ENCODE measurements around the gene GPR137. TPM values are rescaled to one million over a fixed set of nuclear protein-coding genes. Genes with fewer than 3 reads are reported as not detected.

The GPR137 gene
- total and polyA plus RNA-seq, 2 experiments from 2014 or later = 25.2 to 63.9 TPM

- WGBS (ENCODE audit: low lambda C conversion rate, missing lambda C conversion rate) = 4% methylated on average over 22 of the region's 45 CpGs
- no peaks in the 10 kb centered on the region for H3K9me3 ChIP-seq (ENCODE audit: low read depth)
- H3K79me2 ChIP-seq = no peaks in the 10 kb centered on the region
- no peaks in the 10 kb centered on the region for H3K36me3 ChIP-seq (replicated peaks; ENCODE audit: insufficient read depth, low read depth)
- H3K4me3 ChIP-seq = peak within 1 kb of the TSS; percentile 23
- H2AFZ ChIP-seq = no peak within 1 kb of the TSS
- no peak within 1 kb of the TSS for H3K27ac ChIP-seq
- TF ChIP-seq EZH2 (IDR thresholded peaks at IDR 0.05; ENCODE audit: borderline replicate concordance) (peak; percentile 67), CTCF (IDR thresholded peaks at IDR 0.05; ENCODE audit: poor library complexity) (no peak), EZH2phosphoT487 (IDR thresholded peaks at IDR 0.05; ENCODE audit: low read depth, severe bottlenecking, unreplicated experiment) (no peak)
- peaks cover 6% of the 10 kb centered on the region for H3K4me1 ChIP-seq (ENCODE audit: insufficient read depth)
- H3K4me2 ChIP-seq = peak within 1 kb of the TSS; percentile 89
- no peak for DNase-seq (ENCODE audit: low spot score)
- H3K27me3 ChIP-seq = peaks cover 66% of the 10 kb centered on the region
- no peaks in the 10 kb centered on the region for H4K20me1 ChIP-seq (ENCODE audit: insufficient read depth, poor library complexity, severe bottlenecking)
- no peaks in the 10 kb centered on the region for H3K9me2 ChIP-seq (replicated peaks; ENCODE audit: insufficient read depth)
These were observed 5.7 kb downstream of the GPR137 start, which contains the start of gene KCNK4 for GRCh38 chr11:64291262-64291751. KCNK4 (plus strand) TSS chr11:64291302; CDS start chr11:64293019, 1,717 bp downstream.

DNA sequence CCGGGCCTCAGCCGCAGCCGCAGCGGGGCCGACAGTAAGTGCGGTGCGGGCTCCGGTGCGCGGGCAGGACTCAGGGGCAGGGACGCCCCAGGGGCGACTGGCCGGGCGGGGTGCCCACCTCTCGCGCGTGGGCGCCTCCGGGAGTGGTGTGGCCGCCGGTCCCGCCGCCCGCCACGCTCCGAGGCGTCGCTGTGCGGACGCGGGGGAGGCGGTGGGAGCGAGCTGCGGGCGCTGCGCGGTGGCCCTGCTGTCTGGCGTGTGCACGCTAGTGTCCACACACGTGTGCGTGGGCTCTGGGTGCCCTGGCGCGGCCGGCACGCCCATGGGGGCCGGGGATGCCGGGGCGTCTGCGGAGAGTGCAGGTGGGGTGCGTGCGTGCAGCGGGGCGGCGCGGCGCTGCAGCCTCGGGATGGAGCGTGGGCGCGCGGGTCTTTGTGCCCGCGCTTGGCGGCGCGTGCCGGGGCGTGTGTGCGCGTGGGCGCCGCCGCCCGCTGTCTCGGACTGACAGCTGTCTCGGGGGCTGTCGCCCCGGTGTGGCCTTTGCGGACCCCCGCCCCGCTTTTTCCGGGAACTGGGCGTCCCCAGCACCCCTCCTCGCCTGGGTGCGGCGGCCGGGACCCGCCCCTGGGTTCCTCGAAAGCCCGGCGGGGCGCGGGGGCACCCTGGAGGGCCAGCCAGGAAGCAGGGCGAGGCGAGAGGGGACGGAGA, 6.3 kb downstream of the GPR137 start:
- no peak for DNase-seq (ENCODE audit: low spot score)
- Histone ChIP-seq H3K4me1 (ENCODE audit: insufficient read depth) (peaks cover 4% of the 10 kb centered on the region), H3K4me3 (peak overlapping the region; percentile 23), H3K9me2 (replicated peaks; ENCODE audit: insufficient read depth) (no peaks in the 10 kb centered on the region), H3K4me2 (peak overlapping the region; percentile 89), H4K20me1 (ENCODE audit: insufficient read depth, poor library complexity, severe bottlenecking) (no peaks in the 10 kb centered on the region), H3K79me2 (no peaks in the 10 kb centered on the region), H3K27ac (no peak overlapping the region), H3K36me3 (replicated peaks; ENCODE audit: insufficient read depth, low read depth) (no peaks in the 10 kb centered on the region), H3K9me3 (ENCODE audit: low read depth) (no peaks in the 10 kb centered on the region), H3K27me3 (peaks cover 72% of the 10 kb centered on the region), H2AFZ (no peak overlapping the region)
- 6% methylated on average over 21 of the region's 96 CpGs for WGBS (ENCODE audit: low lambda C conversion rate, missing lambda C conversion rate)
- TF ChIP-seq EZH2 (IDR thresholded peaks at IDR 0.05; ENCODE audit: borderline replicate concordance) (peak; percentile 36), CTCF (IDR thresholded peaks at IDR 0.05; ENCODE audit: poor library complexity) (no peak), EZH2phosphoT487 (IDR thresholded peaks at IDR 0.05; ENCODE audit: low read depth, severe bottlenecking, unreplicated experiment) (peak; percentile 39)

- Histone ChIP-seq H3K27ac (no peak overlapping the region), H3K27me3 (peaks cover 79% of the 10 kb centered on the region), H3K4me2 (peak overlapping the region; percentile 89), H4K20me1 (ENCODE audit: insufficient read depth, poor library complexity, severe bottlenecking) (no peaks in the 10 kb centered on the region), H3K79me2 (no peaks in the 10 kb centered on the region), H3K9me3 (ENCODE audit: low read depth) (no peaks in the 10 kb centered on the region), H3K36me3 (replicated peaks; ENCODE audit: insufficient read depth, low read depth) (no peaks in the 10 kb centered on the region), H3K4me1 (ENCODE audit: insufficient read depth) (peaks cover 4% of the 10 kb centered on the region), H3K4me3 (peak overlapping the region; percentile 23), H3K9me2 (replicated peaks; ENCODE audit: insufficient read depth) (no peaks in the 10 kb centered on the region), H2AFZ (no peak overlapping the region)
- TF ChIP-seq EZH2phosphoT487 (IDR thresholded peaks at IDR 0.05; ENCODE audit: low read depth, severe bottlenecking, unreplicated experiment) (peak; percentile 40), CTCF (IDR thresholded peaks at IDR 0.05; ENCODE audit: poor library complexity) (no peak)
- no peak for DNase-seq (ENCODE audit: low spot score)
- 59% methylated on average over 25 of the region's 42 CpGs for whole genome bisulfite sequencing (ENCODE audit: low lambda C conversion rate, missing lambda C conversion rate)
These were observed 7.0 kb downstream of the GPR137 start for GRCh38 chr11:64292460-64293254.

Measured in hepatocyte (in vitro differentiated cells).